Natural killer cell (primary cell): ENCODE results near the gene RFX4. TPM values are rescaled to one million over a fixed set of nuclear protein-coding genes. Genes with fewer than 3 reads are reported as not detected.

Experiments
- ATAC-seq, 3 donors: fragments of 150-1000 bp in 2 of 3; fragments of 200-7000 bp in 1 of 3; cut with Tn5 transposase; 1 replicate in 1 of 3; 2 replicates in 2 of 3; pipeline ENCODE4 v1.10.0; 2021; ENCODE audit warnings: mild to moderate bottlenecking in 2 of 3, moderate library complexity in 2 of 3
- DNase-seq, 2 donors: peaks; one replicate each; pipeline versions ENCODE4 v3.0.0 to v3.0.0-alpha.2; 2013 to 2021; ENCODE audit warnings: mixed read lengths in 1 of 2
- H3K27ac ChIP-seq: one replicate; pipeline ENCODE4 v1.5.1; 2013; ENCODE audit warnings: mild to moderate bottlenecking, low read length
- H3K27me3 ChIP-seq: one replicate; pipeline ENCODE4 v1.6.1; 2013; ENCODE audit warnings: low read length; ENCODE audit not compliant: control insufficient read depth, insufficient read depth
- H3K36me3 ChIP-seq: one replicate; pipeline ENCODE4 v1.6.1; 2013; ENCODE audit warnings: low read length; ENCODE audit not compliant: control insufficient read depth, insufficient read depth
- H3K4me1 ChIP-seq: one replicate; pipeline ENCODE4 v1.6.1; 2013; ENCODE audit warnings: low read length; ENCODE audit not compliant: control insufficient read depth, insufficient read depth
- H3K4me3 ChIP-seq: one replicate; pipeline ENCODE4 v1.5.1; 2013; ENCODE audit warnings: low read length
- H3K9me3 ChIP-seq: one replicate; pipeline ENCODE4 v1.6.1; 2013; ENCODE audit warnings: low read length; ENCODE audit not compliant: control insufficient read depth, insufficient read depth
- H3K27ac Mint-ChIP-seq, 2 donors: one replicate each; pipeline ENCODE4 v1.8.0; 2022; ENCODE audit warnings: mild to moderate bottlenecking in 2 of 2, mixed read lengths in 2 of 2, moderate library complexity in 1 of 2
- H3K27me3 Mint-ChIP-seq, 2 donors: one replicate each; pipeline ENCODE4 v1.8.0; 2022; ENCODE audit warnings: low read depth in 2 of 2, mixed read lengths in 2 of 2
- H3K36me3 Mint-ChIP-seq: one replicate; pipeline ENCODE4 v1.8.0; 2022; ENCODE audit warnings: mixed read lengths
- H3K4me1 Mint-ChIP-seq, 2 donors: one replicate each; pipeline ENCODE4 v1.8.0; 2022; ENCODE audit warnings: mixed read lengths in 2 of 2
- H3K4me3 Mint-ChIP-seq: one replicate; pipeline ENCODE4 v1.8.0; 2022; ENCODE audit warnings: mild to moderate bottlenecking, moderate library complexity, mixed read lengths
- H3K9me3 Mint-ChIP-seq, 2 donors: one replicate each; pipeline ENCODE4 v1.8.0; 2022; ENCODE audit warnings: mixed read lengths in 2 of 2
- WGBS: methylation state at CpG from one replicate; pipeline ENCODE4 v1.1.7; 2013; ENCODE audit warnings: missing lambda C conversion rate; ENCODE audit not compliant: insufficient coverage; 5-methylcytosine and 5-hydroxymethylcytosine counted together
- intact Hi-C: fragments of 100-400 bp; cut with micrococcal nuclease; formaldehyde crosslinking; loops from one replicate; pipeline ENCODE4 v1.14.2; 2022
- total RNA-seq, 4 donors: library from RNA; stranded (reverse); fragments of 120-200 nt in 1 of 4; gene quantifications; one replicate each; pipeline versions ENCODE4 v1.2.3 to v1.2.4, GENCODE V29; 2013 to 2022
- TF ChIP-seq, protein P1 (sequence below): fragments of 200-600 bp; IDR thresholded peaks from one replicate; pipeline ENCODE4 v1.8.0; 2022; ENCODE audit warnings: antibody characterized with exemption

Gene RFX4
- total RNA-seq, 3 donors from 2014 or later (not counting 1 experiment from before 2014, with no cell fraction given), result not detected

- TF ChIP-seq, protein P1, sequence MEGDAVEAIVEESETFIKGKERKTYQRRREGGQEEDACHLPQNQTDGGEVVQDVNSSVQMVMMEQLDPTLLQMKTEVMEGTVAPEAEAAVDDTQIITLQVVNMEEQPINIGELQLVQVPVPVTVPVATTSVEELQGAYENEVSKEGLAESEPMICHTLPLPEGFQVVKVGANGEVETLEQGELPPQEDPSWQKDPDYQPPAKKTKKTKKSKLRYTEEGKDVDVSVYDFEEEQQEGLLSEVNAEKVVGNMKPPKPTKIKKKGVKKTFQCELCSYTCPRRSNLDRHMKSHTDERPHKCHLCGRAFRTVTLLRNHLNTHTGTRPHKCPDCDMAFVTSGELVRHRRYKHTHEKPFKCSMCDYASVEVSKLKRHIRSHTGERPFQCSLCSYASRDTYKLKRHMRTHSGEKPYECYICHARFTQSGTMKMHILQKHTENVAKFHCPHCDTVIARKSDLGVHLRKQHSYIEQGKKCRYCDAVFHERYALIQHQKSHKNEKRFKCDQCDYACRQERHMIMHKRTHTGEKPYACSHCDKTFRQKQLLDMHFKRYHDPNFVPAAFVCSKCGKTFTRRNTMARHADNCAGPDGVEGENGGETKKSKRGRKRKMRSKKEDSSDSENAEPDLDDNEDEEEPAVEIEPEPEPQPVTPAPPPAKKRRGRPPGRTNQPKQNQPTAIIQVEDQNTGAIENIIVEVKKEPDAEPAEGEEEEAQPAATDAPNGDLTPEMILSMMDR, result no peak
- Mint-ChIP-seq H3K9me3 (no peaks in the 10 kb centered on the region), H3K36me3 (no peaks in the 10 kb centered on the region), H3K4me3 (no peak overlapping the region), H3K27ac (no peak overlapping the region), H3K4me1 (no peaks in the 10 kb centered on the region), H3K27me3 (peaks cover 4 to 5% of the 10 kb centered on the region in 2 donors)
- Histone ChIP-seq H3K4me1 (no peaks in the 10 kb centered on the region), H3K27me3 (no peaks in the 10 kb centered on the region), H3K9me3 (no peaks in the 10 kb centered on the region), H3K27ac (no peak overlapping the region), H3K4me3 (no peak overlapping the region), H3K36me3 (no peaks in the 10 kb centered on the region)
- DNase-seq (peak in 1 of 2 donors; percentile 11), ATAC-seq (peak in 1 of 3 donors; percentile 29)
- intact Hi-C loops, result no loop called here
- 57% methylated on average over 4 of the region's 4 CpGs for WGBS
Observed at GRCh38 chr12:106682594-106683234, 99.9 kb downstream of the RFX4 start.

DNA sequence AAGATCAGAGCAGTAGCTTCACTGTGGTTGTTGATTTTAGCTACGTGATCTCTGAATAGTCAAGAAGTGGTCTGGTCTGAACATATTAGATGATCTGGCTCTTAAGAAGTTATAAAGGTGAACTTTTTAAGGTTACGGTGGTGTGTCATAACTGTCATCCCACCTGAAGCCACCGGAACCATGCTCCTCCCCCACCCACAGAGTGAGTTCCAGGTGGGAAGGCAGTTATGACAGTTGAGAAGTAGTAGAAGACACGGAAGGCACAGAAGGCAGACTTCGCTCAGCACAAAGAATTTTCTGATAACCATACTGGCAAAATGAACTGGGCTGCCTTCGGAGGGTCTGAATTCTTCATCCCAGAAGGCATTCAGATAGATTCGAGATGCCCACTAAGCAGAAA is 101.7 kb downstream of the RFX4 start:
- H3K4me1 ChIP-seq, result no peaks in the 10 kb centered on the region
- no peaks in the 10 kb centered on the region for H3K9me3 ChIP-seq
- no peaks in the 10 kb centered on the region for H3K27me3 ChIP-seq
- no peaks in the 10 kb centered on the region for H3K36me3 ChIP-seq
- Mint-ChIP-seq H3K36me3 (no peaks in the 10 kb centered on the region), H3K9me3 (no peaks in the 10 kb centered on the region), H3K27ac (no peak overlapping the region), H3K4me1 (no peaks in the 10 kb centered on the region), H3K27me3 (peaks cover 4 to 11% of the 10 kb centered on the region in 2 donors), H3K4me3 (no peak overlapping the region)
- intact Hi-C loops, result no loop called here
- no peak overlapping the region for H3K4me3 ChIP-seq
- 92% methylated on average over 5 of the region's 7 CpGs for WGBS
- no peak for ATAC-seq
- H3K27ac ChIP-seq, result no peak overlapping the region
- DNase-seq, result no peak
- TF ChIP-seq, protein P1, result no peak

GRCh38 chr12:106685381-106685780 is 102.6 kb downstream of the RFX4 start:
- no peak overlapping the region for H3K4me3 ChIP-seq
- no peaks in the 10 kb centered on the region for H3K4me1 ChIP-seq
- no peaks in the 10 kb centered on the region for H3K27me3 ChIP-seq
- Mint-ChIP-seq H3K36me3 (no peaks in the 10 kb centered on the region), H3K27ac (no peak overlapping the region), H3K27me3 (peaks cover 4 to 11% of the 10 kb centered on the region in 2 donors), H3K9me3 (no peaks in the 10 kb centered on the region), H3K4me1 (no peaks in the 10 kb centered on the region), H3K4me3 (no peak overlapping the region)
- TF ChIP-seq, protein P1, result no peak
- no peak for ATAC-seq
- no peak overlapping the region for H3K27ac ChIP-seq
- H3K9me3 ChIP-seq, result no peaks in the 10 kb centered on the region
- intact Hi-C loops, result no loop called here
- H3K36me3 ChIP-seq, result no peaks in the 10 kb centered on the region
- DNase-seq, result peak in 1 of 2 donors; percentile 11

- Mint-ChIP-seq H3K4me3 (no peak overlapping the region), H3K9me3 (no peaks in the 10 kb centered on the region)
Observed at GRCh38 chr12:106687672-106688071, 104.9 kb downstream of the RFX4 start.

More at GRCh38 chr12:106687672-106688071, 104.9 kb downstream of the RFX4 start:
- Histone ChIP-seq H3K4me1 (no peaks in the 10 kb centered on the region), H3K4me3 (no peak overlapping the region), H3K9me3 (no peaks in the 10 kb centered on the region), H3K27me3 (no peaks in the 10 kb centered on the region), H3K36me3 (no peaks in the 10 kb centered on the region), H3K27ac (no peak overlapping the region)
- H3K4me1 Mint-ChIP-seq, result no peaks in the 10 kb centered on the region
- H3K36me3 Mint-ChIP-seq, result no peaks in the 10 kb centered on the region
- intact Hi-C loops, result no loop called here
- ATAC-seq (no peak), DNase-seq (no peak)
- no peak overlapping the region for H3K27ac Mint-ChIP-seq
- TF ChIP-seq, protein P1, result no peak
- H3K27me3 Mint-ChIP-seq, result peaks cover 0 to 11% of the 10 kb centered on the region in 2 donors
